ENCODE measurements around the gene PIEZO2.

DNA sequence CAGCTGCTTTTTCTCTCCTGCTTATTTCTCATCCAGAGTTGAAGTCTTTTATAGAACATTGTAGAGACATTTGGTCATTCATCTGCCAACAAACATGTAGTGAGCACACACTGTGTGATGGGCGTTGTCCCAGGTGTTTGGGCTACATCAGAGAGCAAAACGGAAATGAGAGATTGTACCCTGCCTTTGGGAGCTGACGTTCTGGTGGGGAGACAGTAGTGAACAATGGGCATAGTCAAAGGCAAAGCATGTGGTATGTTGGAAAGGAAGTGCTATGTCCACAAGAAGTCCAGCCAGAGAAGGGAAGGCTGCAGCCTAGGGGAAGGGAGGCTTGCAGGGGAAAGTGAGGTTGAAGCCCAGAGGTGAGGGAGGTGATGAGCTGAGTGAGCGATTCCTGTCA is 78.1 kb downstream of the PIEZO2 start:
- no peak for TF ChIP-seq USF2 (CRISPR knock-in tag; IDR thresholded peaks at IDR 0.05)
- TF ChIP-seq CREM (CRISPR knock-in tag; IDR thresholded peaks at IDR 0.05): no peak
- no peak for TF ChIP-seq CBFB (CRISPR knock-in tag; IDR thresholded peaks at IDR 0.05; ENCODE audit: low read depth)
- TF ChIP-seq, protein P1, sequence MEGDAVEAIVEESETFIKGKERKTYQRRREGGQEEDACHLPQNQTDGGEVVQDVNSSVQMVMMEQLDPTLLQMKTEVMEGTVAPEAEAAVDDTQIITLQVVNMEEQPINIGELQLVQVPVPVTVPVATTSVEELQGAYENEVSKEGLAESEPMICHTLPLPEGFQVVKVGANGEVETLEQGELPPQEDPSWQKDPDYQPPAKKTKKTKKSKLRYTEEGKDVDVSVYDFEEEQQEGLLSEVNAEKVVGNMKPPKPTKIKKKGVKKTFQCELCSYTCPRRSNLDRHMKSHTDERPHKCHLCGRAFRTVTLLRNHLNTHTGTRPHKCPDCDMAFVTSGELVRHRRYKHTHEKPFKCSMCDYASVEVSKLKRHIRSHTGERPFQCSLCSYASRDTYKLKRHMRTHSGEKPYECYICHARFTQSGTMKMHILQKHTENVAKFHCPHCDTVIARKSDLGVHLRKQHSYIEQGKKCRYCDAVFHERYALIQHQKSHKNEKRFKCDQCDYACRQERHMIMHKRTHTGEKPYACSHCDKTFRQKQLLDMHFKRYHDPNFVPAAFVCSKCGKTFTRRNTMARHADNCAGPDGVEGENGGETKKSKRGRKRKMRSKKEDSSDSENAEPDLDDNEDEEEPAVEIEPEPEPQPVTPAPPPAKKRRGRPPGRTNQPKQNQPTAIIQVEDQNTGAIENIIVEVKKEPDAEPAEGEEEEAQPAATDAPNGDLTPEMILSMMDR (IDR thresholded peaks at IDR 0.05): no peak
- TF ChIP-seq PREB (CRISPR knock-in tag; IDR thresholded peaks at IDR 0.05; ENCODE audit: borderline replicate concordance): no peak
- TF ChIP-seq KAT7 (CRISPR knock-in tag; IDR thresholded peaks at IDR 0.05; ENCODE audit: borderline replicate concordance): no peak
- no peak for TF ChIP-seq ETV6 (CRISPR knock-in tag; IDR thresholded peaks at IDR 0.05)
- TF ChIP-seq ZNF416 (CRISPR knock-in tag; IDR thresholded peaks at IDR 0.05): no peak
- TF ChIP-seq, protein P2, sequence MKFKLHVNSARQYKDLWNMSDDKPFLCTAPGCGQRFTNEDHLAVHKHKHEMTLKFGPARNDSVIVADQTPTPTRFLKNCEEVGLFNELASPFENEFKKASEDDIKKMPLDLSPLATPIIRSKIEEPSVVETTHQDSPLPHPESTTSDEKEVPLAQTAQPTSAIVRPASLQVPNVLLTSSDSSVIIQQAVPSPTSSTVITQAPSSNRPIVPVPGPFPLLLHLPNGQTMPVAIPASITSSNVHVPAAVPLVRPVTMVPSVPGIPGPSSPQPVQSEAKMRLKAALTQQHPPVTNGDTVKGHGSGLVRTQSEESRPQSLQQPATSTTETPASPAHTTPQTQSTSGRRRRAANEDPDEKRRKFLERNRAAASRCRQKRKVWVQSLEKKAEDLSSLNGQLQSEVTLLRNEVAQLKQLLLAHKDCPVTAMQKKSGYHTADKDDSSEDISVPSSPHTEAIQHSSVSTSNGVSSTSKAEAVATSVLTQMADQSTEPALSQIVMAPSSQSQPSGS (CRISPR knock-in tag; IDR thresholded peaks at IDR 0.05; ENCODE audit: borderline replicate concordance, low read depth): no peak
- TF ChIP-seq PRRX2 (CRISPR knock-in tag; IDR thresholded peaks at IDR 0.05): no peak
- TF ChIP-seq FOXP1 (CRISPR knock-in tag; IDR thresholded peaks at IDR 0.05; ENCODE audit: borderline replicate concordance): no peak
- TF ChIP-seq AFF4 (CRISPR knock-in tag; IDR thresholded peaks at IDR 0.05; ENCODE audit: borderline replicate concordance): no peak
